Dermis blood vessel endothelial cell (primary cell): Measurements from ENCODE around the gene NUP107. TPM values are rescaled to one million over a fixed set of nuclear protein-coding genes. Genes with fewer than 3 reads are reported as not detected.
A peak's percentile ranks its signal among the peaks of the same experiment; 100 is the strongest.
"Not testable (repeated sequence)": the region's sequence is repeated elsewhere in the genome, so short reads cannot be mapped to it uniquely, and the experiment has no call there.

Source experiments
- DNase-seq: peaks from one replicate; pipeline ENCODE4 v3.0.0; 2010
- total RNA-seq: library from RNA; depleted of rRNA; stranded (reverse); fragments of >200 nt; gene quantifications from 2 replicates; pipeline ENCODE4 v1.2.3, GENCODE V29; 2014

Gene NUP107
- 56.5 and 75.8 TPM in 2 replicates for total RNA-seq

DNA sequence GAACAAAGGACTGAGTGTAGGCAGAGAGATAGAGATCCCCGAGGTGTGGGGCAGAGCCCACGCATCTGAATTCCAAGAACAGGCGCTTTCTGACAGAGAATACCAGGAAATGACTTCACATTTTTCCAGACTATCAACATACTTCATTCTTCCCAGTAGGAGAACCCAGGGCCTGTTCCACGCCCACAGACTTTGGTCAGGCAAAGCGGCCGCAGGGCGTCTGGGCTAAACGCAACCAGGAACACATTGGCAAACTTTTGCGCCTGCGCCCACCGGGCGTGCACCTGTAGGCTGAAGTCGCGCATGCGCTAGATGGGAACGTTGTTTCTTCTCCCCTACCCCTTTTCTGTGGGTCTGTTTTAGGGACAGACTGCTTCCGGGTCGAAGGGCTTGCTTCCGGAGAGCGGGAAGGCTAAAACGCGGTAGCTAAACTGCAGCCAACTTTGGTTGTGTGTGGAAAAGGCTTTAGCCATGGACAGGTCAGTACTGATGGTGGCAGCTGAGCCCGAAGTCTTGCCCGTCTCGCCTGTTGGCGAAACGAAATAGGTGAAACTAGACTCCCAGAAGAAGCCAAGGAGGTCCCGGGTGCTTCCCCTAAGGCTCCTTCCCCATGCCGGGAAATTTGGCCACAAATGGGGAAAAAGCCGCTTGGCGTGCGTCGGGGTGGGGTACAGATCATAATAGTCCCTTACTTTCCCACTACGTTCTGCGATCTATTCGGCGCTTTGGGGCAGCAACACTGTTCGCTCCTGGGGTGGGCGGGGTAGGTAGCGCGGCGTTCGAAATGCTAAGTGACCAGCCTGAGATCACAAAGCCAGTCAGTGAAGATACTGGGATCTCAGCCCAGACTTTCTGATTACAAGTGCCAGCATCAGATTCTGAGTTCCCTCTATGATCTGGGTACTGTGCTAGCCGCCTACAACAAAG lies at the start of gene NUP107:
TSS of gene NUP107 (plus strand) at position 384 of the 927 bp plus-strand sequence. CDS start at position 472, 88 bp downstream.
- peak; percentile 100 for DNase-seq

DNA sequence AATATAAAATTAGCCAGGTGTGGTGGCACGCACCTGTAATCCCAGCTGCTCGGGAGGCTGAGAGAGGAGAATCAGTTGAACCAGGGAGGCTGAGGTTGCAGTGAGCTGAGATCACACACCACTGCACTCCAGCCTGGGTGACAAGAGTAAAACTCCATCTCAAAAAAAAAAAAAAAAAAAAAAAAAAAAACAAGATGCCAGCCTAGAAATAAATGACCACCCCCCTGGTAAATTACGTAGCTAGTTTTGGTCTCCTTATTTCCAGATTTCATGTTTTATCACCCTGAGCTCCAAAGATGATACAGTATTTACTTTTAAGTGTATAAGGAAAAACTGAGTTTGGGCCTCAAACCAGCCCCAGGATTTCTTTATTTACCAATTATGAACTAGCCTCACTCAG lies 49.3 kb upstream of the NUP107 start:
- not testable (repeated sequence) for DNase-seq

DNA sequence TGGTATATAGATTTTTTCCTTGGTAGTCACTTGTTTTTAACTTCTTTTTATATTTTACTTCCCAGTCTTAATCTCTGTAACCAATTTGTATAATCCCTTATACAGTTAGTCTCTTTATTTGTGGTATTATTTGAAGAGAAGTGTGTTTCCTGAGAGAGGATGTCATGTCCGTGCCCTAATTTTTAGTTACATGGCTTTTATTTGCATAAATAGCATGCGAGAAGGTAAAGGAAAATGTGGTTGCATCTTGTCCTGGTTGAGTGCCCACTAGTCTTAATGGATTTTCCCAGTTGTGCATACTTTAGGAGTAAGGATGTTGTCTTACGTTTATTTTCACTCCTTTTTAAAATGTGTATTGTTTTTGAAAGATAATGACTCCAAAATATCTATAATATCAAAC lies 48.6 kb upstream of the NUP107 start:
- no peak for DNase-seq

DNA sequence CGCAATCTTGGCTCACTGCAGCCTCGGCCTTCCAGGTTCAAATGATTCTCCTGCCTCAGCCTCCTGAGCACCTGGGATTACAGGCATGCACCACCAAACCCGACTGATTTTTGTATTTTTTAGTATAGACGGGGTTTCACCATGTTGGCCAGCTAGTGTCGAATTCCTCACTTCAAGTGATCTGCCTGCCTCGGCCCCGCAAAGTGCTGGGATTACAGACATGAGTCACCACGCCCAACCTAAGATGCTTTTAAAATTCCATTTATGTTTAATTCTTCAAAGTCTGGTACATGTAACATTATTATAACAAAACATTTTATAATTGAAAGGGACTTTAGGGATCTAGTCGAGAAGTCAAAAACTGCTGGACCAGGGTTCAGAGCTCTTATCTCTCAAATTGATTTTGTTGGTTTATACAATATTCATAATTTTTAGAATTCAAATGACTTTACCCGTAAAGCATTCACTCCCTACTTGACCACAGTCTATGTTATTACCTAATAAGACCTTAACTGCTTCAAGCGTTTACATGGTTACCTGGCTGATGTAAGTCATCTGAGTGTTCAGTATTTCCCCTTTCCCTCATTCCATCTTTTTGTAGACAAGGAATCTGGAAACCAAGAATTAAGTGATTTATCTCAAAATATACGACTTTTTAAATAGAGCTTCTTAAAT lies 47.9 kb upstream of the NUP107 start:
- DNase-seq = no peak

DNA sequence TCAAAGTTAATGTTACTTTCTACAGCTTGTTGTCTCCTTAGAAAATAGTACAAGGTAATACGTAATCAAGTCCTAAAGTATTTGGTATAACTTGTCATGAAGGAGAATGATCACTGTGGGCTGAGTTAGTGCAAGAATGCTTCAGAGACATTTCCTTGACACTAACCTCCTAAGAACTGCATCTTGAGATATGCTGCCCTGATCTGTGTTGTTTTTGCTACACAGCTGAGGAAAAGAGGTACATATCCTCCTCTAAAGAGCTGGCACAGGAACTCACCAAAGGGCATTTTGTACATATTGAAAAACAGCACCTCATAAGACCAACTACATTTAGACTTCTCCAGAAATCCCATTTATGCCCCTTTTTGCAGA lies 47.4 kb upstream of the NUP107 start:
- no peak for DNase-seq

DNA sequence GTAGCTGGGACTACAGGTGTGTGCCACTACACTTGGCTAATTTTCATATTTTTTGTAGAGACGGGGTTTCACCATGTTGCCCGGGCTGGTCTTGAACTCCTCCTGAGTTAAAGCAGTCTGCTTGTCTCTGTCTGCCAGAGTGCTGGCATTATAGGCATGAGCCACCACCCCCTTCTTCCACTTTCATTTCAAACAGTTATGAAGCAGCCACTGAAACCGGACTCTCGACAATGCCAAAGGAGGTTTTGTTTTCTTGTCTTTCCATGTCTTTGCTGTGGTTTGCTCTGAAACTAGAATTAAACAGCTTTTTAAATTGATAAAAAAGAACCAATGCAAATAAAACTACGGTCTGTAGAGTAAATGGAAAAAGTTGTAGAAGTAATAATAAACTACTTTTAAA lies 45.6 kb upstream of the NUP107 start:
- no peak for DNase-seq

DNA sequence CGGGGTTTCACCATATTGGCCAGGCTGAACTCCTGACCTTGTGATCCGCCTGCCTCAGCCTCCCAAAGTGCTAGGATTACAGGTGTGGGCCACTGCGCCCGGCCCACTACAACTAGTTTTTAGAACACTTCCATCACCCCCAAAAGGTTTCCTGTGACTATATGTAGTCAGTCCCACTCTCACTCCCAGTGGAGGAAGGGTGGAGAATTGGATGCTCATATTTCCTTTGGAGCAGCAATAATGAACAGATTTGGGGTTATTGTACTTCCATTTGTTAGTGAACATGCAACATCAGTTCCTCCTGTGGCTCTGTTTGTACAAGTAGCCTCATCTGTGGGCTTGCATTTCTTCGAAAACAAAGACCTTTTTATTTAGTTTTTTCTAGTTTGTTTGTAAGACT lies 40.3 kb upstream of the NUP107 start:
- DNase-seq = no peak

DNA sequence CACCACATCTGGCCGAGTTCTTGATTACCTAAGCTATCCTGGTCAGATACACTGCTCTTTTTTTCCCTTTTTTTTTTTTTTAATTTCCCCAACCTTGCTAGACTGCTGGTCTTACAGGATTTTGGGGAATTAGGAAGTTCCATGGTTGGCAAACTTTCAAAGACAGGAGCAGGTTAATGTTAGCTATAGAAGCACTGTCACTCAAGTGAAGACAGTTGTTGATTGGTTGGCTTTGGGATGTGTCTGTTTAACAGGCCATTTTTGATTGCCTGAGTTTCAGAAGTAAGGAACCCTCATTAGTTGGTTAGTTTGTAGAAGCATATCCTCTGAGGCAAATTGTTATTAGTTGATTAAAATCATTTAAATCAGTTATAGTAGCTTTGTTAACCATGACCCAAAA lies 39.3 kb upstream of the NUP107 start:
- no peak for DNase-seq

DNA sequence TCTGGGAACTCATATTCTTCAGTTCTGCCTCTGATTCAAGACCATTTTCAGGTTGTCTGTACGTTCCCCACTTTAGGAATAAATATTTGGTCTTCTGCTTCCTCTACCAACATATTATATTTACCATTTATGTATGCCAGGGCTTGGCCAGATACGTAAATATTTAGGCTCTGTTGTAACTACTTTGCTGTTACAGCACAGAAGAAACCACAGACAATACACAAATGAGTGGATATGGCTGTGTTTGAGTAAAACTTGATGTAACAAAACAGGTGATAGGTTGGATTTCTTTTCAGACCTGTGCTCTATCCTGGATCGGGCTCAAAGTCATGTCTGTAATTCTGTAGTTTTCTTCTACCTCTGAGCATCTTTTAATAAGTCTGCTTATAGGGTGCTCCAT lies 38.6 kb upstream of the NUP107 start:
- no peak for DNase-seq

DNA sequence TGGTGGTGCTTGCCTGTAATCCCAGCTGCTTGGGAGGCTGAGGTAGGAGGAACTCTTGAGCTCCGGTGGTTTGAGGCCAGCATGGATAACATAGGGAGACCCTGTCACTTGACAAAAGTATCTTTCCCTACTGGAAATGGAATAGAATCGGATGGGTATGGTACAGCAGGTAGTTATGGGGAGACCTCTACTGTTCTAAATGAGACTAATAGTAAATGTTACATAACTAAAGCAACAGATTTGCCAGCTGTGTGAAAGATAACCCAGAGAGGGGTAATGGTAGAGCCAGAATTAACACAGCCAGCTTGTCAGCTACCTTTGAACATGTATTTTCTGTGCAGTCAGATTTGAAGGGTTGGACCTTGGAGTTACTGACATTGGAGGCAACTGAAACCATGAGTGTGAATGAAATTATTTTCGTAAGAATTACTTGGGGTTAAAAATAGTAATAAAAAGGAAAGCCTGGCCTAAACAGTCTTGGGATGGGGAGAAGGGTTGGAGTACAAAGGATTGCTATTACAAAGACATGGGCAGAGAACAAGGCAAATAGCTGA lies 21.7 kb upstream of the NUP107 start:
- no peak for DNase-seq

DNA sequence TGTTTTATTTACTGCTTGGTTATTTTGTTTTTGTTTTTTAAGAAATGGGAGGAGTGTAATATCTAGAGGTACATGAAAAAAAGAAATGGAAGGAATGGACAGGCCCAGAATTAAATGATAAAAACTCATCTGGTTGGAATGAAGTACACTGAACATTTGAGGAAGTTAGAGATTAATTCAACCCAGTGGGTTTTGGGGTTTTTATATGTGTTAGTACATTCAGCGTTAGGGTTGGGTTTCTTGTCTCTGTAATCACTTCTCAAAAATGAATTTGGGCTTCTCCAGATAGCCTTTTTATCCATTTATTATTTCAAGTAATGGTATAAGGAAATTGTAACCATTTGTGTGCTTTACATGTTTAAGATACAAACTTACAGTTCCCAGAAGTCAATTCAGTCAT lies 19.5 kb upstream of the NUP107 start:
- no peak for DNase-seq

DNA sequence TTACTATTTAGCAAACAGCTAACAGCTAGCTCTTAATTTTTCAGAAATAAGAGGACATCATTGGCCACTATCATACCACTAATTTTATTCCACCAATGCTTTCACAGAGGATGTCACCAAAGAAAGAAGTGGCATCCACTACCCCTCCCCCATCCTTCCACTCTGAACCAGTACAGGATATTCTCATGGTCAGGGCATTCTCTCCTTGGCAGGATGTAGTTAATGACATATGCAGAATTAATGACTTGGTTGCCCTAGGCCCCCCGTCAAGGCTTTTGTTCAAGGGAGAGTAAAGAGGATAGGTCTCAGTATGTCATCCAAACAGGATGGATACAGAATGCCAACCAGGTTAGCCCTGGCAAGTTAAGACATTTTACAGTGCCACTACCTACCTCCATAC lies 18.9 kb upstream of the NUP107 start:
- DNase-seq = peak; percentile 35

DNA sequence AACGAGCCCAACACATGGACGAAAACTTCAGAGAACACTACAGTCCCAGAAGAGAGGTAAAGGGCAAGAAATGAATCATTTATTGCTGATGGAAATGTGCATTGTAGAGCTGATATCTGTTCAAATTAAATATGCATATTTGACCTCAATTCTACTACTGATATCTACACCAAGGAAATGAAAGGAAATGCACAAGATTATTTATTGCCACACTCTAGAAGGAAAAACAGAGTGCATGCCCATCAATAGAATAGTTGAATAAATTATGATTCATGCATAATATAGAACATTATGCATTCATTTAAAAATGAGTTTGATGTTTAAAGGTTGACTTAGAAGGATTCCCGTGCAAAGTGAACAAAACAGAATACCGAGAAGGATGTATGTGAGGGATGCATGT lies 15.6 kb upstream of the NUP107 start:
- no peak for DNase-seq

DNA sequence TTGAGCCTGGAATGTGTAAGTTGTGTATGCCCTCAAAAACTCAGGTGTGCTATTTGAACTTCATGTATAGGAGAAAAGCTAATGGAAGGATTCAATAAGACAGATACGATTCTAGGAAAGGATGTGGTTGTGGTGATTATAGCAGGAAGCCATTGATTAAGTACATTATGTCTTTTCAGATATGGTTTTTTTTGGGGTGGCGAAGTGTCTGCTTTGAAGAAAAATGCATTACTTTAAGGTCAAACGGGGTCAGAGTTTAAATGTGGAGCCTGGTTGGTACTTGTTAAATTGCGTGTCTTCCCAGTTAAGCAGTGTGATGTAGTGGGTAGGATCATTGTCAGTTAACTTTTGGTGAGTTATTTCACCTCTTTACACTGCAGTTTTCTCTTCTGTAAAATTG lies 13.0 kb upstream of the NUP107 start:
- no peak for DNase-seq

DNA sequence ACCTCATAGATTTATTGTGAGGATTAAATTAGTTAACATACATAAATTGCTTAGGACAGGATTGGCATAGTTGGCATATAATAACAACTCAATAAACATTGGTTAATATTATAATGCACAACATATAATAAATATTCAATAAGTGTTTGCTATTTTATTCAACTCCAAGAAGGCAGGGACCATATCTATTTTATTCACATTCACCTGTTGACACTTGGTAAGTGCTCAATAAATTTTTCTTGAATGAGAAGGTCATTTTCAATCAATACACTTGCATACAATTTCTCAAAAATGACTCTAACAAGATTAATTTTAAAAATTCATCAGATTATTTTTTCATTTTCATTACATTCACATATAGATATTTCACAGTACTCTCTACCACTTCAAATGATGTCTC lies 12.4 kb upstream of the NUP107 start:
- DNase-seq = no peak

DNA sequence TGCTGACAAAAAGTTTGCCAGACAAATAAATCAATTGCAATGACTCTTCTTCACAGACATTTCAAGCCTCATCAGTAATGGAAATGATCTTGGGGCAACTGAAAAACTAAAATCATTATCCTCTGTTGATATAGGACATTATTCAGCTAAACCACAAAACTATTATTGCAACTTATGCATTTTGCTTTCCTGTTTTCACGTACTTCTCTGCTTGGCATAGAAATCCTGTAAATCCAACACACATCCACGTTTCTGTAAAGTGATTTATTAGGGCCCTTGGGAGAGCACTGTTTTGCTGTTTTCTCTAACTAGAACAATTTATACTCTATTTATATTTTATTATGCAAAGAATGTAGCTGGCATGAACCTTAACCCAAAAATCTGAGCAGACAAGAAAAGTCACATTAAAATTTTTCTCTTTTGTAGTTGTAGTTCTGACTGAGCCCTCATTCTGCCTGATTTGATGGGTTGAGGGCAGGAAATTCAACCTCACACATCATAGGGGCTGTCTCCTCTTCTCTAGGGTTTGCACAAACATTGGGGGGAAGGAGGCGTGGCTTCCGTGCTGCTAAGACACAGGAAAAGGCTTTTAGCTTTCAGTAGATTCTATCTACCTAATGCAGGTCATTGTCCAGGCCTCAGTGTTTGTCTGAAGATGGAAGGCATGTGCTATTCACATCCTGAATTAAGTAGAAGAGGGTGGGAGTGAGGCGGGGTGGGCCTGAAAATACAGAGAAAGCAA lies 11.5 kb upstream of the NUP107 start:
- peak; percentile 38 for DNase-seq

DNA sequence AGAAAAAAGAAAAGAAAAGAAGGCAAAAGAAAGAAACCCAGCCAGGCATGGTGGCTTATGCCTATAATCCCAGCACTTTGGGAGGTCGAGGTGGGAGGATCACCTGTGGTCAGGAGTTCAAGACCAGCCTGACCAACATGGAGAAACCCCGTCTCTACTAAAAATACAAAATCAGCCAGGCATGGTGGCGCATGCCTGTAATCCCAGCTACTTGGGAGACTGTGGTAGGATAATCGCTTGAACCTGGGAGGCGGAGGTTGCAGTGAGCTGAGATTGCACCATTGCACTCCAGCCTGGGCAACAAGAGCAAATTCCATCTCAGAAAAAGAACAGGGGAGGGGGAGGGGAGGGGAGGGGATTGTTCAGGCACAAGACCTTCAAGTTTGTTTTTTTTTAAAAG lies 9.9 kb upstream of the NUP107 start:
- DNase-seq = not testable (repeated sequence)

DNA sequence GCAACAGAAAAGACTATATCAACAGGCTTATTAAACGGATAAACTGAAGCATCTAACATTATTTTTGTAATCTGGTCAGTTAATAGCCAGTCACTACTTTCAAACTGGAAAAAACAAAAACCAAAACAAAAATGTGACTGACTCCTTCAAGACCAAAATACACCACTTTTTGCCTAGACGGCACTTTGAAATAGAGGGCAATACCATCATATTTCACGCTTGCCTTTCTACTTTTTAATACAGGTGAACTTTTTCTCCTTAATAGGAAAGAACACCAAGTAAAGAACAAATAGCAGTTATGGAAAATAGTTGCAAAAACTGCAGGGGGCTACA lies 550 bp upstream of the NUP107 start:
- no peak for DNase-seq

DNA sequence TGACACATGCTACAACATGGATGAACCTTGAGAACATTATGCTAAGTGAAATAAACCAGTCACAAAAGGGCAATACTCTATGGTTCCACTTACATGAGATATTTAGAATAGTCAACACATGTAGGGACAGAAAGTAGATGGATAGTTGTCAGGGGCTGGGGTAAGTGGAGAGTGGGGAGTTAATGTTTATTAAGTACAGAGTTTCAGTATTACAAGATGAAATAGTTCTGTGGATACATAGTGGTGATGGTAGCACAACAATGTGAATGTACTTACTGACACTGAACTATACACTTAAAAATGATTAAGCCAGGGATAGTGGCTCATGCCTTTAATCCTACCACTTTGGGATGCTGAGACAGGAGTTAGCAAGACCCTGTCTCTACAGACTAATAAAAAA lies 8.7 kb downstream of the NUP107 start:
- DNase-seq = no peak

DNA sequence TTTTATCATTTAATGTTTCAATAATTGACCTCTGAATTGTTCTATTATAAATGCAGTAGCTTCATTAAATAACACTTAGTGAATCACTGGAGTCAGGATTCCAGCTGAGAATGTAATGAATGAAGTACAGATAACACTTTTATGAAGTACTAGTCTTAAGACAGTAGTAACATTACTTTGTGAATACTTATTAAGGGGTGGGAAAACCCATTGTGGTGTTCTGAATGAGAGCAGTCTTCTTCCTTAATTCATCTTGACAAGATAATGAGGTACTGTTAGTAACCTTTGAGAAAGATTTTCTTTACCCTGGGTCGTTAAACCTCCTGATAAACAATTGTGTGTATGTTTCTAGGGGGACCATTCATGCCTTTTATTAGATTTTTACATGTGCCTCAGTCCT lies 12.7 kb downstream of the NUP107 start:
- DNase-seq = no peak

DNA sequence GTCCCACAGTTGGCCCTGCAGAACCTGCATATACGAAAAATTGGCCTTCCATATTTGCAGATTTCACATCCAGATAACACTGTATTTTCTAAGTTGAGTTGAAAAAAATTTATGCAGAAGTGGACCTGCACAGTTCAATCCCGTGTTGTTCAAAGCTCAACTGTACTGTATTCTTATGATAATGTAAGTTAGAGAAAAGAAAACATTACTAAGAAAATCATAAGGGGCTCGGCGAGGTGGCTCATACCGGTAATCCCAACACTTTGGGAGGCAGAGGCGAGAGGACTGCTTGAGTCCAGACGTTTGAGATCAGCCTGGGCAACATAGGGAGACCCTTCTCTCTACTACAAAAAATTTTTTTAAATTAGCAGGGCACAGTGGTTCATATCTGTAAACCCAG lies 41.0 kb downstream of the NUP107 start:
- DNase-seq = no peak

DNA sequence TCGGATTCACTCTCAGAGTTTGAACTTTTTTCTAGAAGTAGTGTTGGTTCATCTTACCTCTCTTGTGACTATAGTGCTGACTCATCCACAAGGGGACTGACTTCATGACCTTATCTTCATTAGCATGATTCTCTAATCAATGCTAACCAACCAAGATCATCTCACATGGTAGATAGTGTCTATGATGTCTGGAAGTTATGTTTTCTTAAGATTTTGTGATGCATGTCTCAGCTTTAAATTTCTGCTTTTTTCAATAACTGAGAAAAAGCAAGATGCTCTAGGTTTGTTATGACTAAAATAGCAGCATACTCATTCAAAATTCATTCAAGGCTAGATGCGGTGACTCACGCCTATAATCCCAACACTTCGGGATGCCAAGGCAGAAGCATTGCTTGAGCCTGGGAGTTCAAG lies 46.9 kb downstream of the NUP107 start:
- no peak for DNase-seq

DNA sequence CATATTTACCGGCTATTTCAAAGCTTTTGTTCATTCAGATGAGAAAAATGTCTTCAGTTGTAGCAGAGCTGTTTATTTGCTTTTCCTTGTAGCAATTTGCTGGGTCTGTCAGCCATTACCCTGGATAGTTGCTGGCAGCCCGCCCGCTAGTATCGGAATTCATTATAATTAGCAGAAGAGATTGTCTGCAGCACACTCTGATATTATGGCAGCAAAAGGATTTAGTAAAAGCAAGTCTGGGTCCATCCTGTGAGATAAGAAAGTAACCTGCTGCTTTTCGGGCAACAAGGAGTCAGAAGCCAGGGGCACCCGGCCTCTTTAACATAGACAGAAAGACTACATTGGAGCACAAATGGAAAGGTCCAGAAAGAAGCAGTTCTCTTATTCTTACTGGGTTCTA lies 53.1 kb downstream of the NUP107 start:
- no peak for DNase-seq
